GM19438 (cell line): Measurements from ENCODE around the gene CISH.
A peak's percentile ranks its signal among the peaks of the same experiment; 100 is the strongest.

Experiments used
- ATAC-seq: cut with Tn5 transposase; IDR thresholded peaks from one replicate; pipeline ENCODE4 v1.9.1; 2021; ENCODE audit warnings: low read depth; ENCODE audit not compliant: unreplicated experiment

CISH gene

DNA sequence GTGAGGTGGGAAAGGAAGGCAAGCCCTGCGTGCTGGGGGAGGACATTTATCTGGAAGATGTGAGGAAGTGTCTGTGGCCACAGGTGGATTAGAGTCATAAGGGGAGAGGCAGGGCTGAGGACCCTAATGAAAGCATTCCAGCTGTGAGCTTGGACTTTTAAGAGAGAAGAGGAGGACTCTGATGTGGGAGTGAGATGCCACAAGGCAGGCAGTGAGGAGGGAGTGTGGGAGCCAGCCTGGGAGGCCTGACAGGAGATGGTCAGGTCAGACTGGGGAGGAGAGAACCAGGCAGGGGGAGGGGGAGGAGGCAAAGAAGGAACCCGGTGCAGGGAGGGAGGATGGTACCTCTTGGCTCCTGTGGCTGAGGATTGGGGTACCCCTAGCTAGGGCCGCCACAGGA is 26.4 kb upstream of the CISH start:
- no peak for ATAC-seq

DNA sequence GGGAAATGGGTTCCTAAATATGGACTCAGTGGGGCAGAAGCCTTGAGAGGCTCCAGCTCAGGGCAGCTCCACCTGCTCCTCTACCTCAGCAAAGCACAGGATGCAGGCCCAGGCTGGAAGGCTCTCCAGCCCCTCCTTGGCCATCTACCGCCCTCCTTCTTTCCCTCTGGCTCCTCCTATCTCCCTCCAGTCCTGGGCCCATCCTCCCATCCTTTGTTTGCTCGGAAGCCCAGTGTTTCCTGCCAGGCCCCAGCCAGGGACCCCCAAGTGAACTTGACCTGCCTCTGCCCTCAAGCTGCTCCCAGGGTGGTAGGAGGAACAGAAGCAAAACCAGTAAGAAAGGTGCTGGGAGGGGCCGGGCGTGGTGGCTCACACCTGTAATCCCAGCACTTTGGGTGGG is 25.4 kb upstream of the CISH start:
- no peak for ATAC-seq

DNA sequence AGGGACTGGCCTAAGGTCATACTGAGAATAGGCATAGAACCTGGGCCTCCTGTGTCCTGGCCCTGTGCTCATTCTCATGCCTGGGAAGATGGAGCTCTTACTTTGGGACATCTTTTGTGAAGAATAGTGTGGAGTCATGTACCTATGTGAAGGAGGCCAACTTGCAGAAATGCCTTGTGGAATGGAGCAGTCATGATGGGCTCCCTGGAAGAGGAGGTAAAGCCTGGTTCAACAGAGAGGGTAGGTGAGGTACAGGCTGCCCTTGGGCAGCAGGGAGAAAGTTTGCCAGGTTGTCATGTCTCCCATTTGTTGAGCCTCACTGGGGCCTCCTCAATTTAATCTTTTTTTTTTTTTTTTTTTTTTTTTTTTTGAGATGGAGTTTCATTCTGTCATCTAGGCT is 23.5 kb upstream of the CISH start:
- no peak for ATAC-seq

DNA sequence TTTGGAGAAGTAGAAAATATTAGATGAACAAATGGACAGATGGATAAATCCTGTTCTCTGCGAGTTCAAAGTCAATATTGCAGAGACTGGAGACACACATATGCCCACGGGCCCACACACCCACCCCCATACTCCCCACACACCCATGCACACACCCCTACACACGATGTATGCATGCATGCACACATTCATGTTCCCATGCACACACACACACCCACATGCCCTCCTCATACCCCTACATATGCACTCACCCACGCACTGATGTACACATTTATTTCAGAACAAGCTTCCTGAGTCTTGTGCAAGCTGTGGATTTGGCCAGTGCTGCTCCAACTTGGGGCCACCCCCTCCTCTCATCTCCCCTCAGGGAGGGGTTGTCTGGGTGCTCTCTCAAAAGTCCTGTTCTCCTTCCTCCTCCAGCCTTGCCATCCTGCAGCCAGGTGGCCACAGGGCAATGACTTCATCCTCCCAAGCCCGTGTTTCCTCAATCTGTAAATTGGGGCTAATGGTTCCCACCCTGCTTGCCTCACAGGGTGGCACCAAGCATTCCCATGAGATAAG is 21.7 kb upstream of the CISH start:
- no peak for ATAC-seq

DNA sequence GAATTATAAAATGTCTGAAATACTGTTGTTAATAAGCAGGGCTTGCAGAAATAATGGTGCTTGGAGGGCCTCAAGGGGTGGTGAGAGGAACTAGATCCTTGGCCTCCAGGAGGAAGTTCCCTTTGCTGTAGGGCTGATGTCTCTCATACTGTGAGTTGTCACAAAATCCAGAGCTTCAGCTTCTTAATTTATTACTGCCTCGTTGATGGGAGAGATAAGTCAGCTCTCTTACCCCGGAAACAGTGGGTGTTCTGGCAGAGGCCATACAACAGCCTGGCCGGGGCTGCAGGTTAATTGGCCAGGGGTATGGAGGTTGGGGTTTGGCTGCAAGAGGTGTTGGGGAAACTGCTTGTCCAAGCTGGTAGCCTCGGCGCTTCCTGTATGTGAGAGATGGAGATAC is 20.9 kb upstream of the CISH start:
- ATAC-seq, result no peak

DNA sequence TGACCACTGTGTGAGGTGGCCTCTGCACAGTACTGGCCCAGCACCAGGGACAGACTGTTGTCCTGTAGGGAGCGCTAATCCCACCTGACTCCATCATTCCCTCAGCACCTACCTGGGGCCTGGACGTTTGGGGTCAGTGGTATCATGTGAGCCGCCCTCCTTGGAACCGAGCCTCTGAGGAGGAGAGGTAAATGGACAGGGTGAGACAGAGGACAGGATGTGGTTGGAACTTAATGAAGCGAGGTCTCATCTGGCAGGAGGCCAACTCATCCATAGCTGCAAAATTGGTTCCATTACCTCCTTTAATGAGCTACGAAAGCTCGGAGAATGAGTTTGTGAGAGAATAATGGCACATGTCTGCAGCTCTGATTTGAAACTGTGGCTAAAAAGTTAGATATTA is 19.3 kb upstream of the CISH start:
- no peak for ATAC-seq

DNA sequence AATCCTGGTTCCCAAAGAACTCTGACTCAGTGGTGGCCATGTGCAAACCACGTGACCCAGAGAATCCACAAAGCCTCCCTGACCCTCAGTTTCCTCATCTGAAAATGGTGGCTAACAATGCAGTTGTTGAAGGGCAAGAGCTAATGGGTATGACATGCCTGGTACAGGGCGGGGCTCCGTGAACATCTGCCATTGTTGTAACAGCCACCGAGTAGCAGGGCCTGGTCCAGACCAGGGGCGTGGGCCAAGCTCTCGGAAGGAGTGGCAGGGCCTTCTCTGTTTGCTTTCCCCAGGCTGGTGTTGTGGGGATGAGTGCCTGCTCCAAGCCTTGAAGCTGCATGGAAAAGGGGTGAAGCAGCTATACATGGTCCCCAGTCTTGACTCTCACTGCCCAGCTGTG is 18.8 kb upstream of the CISH start:
- ATAC-seq, result no peak

DNA sequence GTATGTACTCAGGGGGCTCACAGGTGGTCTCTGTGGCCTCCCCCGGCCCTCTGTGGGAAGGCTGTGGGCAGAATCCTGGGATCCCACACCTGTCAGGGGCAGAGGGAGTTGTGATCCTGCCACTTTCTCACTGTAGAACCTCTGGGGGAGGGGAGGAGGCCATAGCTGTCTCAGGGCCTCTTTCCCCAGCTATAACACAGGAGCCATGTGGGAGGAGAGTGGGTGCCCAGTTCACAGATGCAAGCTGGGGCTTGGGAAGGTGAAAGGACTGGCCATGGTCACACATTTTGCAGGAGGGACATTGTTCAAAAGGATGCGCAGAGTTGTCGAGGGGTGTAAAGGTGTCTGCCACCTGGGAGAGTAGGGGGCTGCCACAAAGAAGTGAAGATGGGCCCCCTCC is 17.0 kb upstream of the CISH start:
- ATAC-seq, result no peak

DNA sequence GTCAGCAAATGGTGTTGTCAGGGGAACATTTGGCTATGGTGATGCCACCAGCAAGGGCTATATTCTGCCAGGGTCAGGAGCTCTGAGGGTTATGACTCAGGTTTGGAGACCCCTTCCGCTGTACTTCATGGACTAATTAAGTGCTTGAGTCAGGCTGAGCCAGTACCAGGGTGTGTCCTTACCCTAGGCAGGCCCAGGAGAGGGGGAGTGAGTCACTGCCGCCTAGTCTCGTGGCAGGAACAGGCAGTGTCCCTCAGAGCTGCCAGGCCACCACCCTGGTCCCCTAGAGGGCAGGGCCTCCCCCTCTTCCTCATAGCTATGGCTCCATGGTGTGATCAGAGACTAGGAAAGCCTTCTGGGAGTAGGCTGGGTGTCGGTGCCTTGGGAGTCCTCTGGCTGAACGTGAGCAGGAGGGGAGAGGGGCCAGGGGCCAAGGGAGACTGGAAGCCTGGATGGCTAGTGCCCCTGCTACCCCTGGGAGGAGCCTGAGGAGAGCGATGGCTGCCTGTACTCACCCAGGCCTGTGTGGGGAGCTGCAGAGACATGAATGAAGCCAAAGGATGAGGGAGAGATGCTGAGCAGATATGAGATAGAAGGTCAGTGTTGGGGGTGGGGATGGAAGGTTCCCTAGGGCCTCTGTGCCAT is 16.0 kb upstream of the CISH start:
- no peak for ATAC-seq

DNA sequence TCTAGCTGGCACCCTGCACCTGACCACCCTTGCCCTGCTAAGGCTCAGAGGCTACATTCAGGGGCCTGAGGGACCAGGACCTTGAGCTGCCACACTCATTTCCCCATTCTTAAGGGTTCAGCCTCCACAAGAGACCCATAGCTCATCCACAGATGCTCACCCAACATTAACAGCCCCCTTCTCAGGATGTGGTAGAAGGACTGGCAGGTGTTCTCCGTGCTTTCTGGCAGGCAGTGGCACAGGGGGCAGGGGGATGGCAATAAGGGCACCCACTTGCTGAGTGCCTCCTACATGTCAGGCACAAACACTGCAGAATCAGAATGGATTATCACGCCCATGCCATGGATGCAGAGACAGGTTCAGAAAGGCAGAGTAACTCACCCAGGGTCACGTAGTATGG is 14.8 kb upstream of the CISH start:
- no peak for ATAC-seq

DNA sequence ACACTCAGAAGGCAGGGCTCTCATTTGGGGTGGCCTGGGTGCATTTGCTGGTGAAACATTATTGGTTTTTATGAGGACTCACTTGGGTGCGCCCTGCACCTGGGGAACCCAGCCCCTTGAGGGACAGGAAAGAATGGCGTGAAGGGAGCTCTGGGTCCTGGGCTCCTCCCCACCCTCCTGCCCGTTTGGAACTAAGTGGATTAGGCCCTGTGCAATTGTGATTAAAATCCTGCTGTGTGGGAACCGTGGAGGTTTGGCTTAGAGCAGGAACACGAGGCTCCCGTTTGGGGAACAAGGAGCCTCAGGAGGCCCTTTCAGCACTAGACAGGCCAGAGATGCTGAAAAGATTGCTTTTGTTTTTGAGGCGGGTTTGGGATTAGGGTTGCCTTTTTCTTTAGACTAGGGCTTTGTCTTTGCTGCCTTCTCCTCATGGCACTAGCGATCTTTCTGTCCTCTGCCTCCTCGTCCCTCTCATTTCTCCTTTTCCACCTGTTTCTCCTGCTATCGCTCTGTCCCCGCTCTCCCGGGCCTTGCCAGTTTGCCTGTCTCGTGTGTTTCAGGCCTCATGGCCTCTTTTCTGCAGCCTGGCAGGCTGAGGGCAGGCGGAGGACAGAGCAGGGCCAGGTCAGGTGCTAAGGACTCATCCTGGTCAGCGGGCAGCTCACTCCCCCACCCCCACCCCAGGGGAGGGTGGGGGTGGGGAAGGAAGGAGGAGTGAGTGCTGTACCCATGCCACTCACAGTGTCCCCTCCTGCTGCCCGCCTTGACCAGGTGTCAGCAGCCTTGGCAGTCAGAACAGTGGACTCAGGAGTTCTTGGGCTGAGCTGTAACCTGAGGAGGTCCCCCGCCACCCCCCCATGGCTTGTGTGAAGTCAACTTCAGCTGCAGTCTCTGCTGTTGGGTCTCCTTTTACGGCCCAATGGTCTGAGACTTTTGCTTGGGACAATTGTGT is 13.9 kb upstream of the CISH start:
- ATAC-seq, result no peak

DNA sequence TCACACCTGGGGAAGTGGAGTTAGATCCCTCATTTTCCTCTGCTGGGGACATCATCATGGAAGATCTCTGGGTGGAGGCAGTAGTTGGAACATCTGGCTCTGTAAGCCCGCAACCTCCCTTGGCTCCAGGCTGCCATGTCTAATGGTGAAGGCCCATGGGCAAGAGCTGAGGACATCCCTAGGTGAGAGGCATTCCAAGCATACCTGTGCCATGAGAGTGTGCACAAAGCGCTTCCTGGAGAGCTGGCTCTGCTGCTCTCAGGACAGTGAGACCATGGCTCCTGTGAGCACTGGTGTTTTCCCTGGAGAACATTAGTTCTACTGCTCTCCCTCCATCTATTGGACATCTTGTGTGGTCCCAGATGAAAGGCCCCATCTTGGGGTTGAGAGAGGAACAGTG is 13.1 kb upstream of the CISH start:
- no peak for ATAC-seq

DNA sequence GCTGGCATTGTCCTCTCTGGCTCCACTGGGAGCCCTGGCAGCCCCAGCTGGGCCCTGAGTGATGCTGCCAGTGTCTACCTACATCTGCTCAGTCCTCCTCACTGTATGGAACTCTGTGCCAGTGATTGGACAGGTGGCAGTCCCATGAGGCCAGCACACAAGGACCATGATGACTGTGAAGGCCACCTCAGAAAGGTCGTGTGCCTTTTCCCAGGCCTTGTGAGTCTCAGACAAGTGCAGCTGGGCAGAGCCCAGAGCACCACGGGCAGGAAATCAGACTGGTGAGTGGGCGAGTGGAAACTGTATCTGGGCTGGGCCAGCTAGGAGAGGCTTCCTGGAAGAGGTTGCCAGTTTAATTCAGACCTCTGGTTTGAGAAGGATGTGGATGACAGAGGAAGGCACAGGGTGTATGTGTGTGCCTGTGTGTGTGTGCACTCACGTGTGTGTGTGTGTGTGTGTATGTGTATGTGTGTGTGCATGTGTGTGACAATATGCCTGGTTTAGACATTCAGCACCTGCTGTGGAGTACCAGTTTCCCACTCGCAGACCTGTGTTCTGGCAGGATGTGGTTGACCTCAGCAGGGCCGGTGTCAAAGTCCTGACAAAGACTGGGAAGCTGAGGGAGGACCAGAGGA is 12.4 kb upstream of the CISH start:
- no peak for ATAC-seq

DNA sequence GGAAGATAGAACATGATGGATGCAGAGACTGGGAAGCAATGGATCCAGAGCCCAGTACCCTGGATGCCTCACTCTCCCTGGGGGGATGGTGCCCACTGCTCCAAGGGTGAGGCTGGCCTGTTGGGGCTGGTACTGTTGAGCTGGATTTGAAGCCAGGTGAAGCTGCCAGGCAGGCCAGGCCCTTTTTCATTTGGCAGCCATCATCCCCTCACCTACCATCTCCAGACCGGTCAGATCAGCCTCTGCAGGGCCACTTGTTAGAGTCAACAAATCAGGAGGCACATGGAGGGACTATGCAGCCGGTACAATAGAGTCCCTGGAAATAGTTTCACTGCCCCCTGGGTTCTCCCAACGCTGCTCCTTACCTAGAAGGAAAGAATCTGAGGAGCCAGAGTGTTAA is 11.3 kb upstream of the CISH start:
- ATAC-seq, result no peak

DNA sequence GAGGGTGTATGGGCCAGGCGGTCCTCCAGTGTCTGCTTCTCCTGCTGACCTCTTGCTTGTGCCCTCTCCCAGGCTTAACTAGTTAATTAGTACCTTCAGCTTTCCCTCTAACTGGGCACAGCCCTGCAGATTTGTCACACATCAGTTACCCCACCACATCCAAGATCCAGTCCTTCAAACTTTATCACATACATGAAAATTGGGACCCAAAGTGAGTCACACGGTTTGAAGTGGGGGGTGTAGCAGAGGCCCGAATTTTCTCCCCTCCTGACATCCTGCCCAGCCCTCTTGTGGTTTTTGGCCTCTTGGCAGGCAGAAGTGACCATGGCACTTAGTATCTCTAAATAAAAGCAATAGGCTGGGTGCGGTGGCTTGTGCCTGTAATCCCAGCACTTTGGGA is 9.2 kb upstream of the CISH start:
- no peak for ATAC-seq

DNA sequence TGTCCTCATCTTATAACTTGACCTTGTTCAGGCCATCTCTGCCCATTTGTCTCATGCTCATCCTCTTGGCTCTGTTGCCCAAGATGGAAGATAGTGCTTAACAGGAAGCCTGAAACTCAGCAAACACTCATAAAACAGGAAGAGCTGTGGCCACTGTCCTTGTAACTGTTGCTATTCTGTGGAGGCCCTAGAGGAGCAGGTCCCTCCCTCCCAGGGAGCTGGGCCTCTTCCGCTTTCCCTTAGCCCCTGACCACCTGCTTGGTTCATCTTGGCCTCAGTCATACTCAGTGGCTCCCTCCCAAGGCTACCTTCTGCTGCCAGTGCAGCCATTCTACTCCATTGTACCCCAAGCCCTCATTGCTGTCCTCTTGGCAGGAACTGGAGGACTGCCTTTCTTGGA is 8.8 kb upstream of the CISH start:
- no peak for ATAC-seq

DNA sequence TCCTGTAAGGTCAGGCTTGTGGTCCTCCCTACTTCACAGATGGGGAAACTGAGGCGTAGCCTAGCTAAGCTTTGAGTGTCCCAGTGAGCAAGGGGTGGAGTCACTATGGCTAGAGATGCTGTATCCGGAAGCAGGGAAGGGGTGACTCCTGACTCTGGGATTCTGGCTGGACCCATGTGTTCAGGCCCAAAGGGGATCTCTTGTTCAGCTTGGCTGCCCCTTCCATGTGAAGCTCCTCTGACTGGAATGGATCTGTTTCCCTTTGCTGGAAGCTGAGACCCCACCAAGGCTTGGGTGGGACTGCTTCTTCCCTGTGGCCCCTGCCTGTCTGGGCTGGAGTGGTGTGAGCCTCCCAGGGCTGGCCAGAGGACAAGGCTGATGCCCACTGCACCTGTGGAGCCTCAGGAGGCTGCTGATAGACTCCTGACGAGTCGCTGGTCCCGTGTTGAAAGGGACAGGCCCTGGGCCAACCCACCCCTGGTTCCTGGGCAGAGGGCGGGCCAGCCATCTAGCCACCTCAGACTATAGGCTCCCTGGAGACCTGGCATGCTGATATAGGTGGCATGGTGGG is 6.4 kb upstream of the CISH start:
- ATAC-seq, result no peak

DNA sequence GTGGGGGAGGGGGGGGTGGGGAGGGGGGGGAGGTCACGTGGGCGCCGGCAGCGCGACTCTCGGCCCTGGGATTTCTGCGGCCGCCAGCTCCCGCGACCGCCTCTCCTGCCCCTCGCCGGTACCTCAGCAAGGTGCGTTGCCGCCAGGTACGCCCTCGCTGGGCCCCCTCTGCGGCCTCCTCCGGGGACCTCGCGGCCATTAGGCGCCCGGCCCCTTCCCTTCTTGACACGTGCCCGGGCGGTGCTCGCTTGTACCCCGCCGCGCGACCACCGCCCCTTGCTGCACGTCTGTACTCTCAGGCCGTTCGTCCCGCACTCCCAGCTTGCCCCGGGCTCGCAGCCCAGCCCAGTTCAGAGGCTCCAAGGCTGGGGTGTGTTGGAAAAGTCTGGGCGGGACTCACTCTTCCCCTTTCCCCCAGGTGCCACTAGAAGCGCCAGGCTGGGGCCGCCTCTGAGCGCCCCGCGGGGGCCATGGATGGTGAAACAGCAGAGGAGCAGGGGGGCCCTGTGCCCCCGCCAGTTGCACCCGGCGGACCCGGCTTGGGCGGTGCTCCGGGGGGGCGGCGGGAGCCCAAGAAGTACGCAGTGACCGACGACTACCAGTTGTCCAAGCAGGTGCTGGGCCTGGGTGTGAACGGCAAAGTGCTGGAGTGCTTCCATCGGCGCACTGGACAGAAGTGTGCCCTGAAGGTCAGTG is 5.7 kb upstream of the CISH start, which contains the start of gene MAPKAPK3:
TSS of gene MAPKAPK3 (plus strand) at position 56 of the 696 bp plus-strand sequence. CDS start at position 471, 415 bp downstream.
- ATAC-seq, result peak; percentile 24

DNA sequence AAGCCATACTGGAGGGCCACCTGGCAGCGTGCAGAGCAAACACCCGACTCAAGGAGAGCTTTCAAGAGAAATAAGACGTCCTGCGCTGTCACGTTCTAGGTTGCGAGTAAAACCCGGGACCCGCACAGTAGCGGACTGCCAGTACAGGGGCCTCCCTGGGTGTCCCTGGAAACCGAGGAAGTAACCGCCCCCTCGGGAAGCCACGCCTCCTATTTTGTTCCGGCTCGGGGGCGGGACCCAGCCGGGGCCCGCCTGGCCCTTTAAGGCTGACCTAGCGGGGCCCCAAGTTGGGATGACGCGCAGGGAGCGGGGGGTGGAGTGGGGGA is 5.2 kb upstream of the CISH start:
- peak; percentile 58 for ATAC-seq

DNA sequence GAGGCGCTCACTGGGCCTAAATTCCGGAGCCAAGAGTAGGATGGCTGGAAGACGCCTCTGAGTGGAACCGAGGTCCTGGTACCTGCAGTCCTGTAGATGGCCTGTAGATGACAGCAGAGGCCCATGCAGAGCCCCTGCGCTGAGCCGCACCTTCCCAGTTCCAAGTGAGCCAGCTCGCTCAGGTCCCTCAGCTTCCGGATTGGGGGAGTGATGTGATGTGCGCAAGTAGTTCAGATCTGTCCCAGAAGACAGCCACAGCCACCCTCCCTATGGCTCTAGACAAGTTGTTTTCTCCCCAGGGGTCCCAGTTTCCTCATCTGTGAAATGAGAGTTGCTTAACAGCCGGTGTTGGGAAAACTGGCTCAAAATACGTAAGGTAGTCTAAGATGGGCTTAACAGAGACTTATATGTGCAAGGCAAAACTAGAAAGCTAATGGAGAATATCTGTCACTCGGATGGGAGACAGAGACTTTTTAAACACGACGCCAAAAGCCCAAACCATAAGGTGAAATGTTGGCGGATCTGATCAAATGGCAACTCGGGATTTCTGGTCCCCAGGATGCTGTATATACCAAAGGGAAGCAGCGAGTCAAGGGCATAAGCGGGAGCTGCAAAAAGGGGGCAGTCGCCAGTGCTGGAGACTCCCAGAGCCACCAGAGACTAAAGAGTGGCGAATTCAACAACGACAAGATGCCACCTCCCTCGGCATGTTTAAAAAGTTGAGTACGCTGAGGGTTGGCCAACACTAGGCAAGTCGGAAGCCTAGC is 4.6 kb upstream of the CISH start:
- ATAC-seq, result peak; percentile 30
